DOHH2 (cell line): Measurements from ENCODE around the gene FCN1.

Source experiments
- H3F3A ChIP-seq: fragments of 200-600 bp; sonication (generic), shearing (Covaris generic); 2 replicates; pipeline ENCODE4 v1.6.0; 2016; ENCODE audit warnings: antibody characterized with exemption, mild to moderate bottlenecking; ENCODE audit not compliant: control insufficient read depth, insufficient read depth
- H3K27ac ChIP-seq: fragments of 200-600 bp; sonication (generic); 2 replicates; pipeline ENCODE4 v1.5.1; 2014; ENCODE audit warnings: low read depth, mild to moderate bottlenecking, low read length, moderate library complexity
- H3K27me3 ChIP-seq: fragments of 200-600 bp; sonication (generic); 2 replicates; pipeline ENCODE4 v1.6.1; 2014; ENCODE audit warnings: mild to moderate bottlenecking, low read length, mixed read lengths; ENCODE audit not compliant: control insufficient read depth
- H3K36me3 ChIP-seq: fragments of 200-600 bp; sonication (generic); 2 replicates; pipeline ENCODE4 v1.6.1; 2014; ENCODE audit warnings: mild to moderate bottlenecking, low read length, moderate library complexity, mixed read lengths; ENCODE audit not compliant: control insufficient read depth
- H3K4me1 ChIP-seq: fragments of 200-600 bp; sonication (generic); 2 replicates; pipeline ENCODE4 v1.6.1; 2014; ENCODE audit warnings: mild to moderate bottlenecking, low read length, mixed read lengths; ENCODE audit not compliant: control insufficient read depth
- H3K4me2 ChIP-seq: fragments of 200-600 bp; sonication (generic); 2 replicates; pipeline ENCODE4 v1.6.0; 2014; ENCODE audit warnings: mild to moderate bottlenecking, low read length, moderate library complexity
- H3K4me3 ChIP-seq: fragments of 200-600 bp; sonication (generic); 2 replicates; pipeline ENCODE4 v1.5.1; 2014; ENCODE audit warnings: mild to moderate bottlenecking, low read length, mixed read lengths
- H3K79me2 ChIP-seq: fragments of 200-600 bp; sonication (generic); 2 replicates; pipeline ENCODE4 v1.6.1; 2014; ENCODE audit warnings: mild to moderate bottlenecking, low read length, mixed read lengths; ENCODE audit not compliant: control insufficient read depth
- H3K9me2 ChIP-seq: fragments of 200-600 bp; sonication (generic); replicated peaks from 2 replicates; pipeline ENCODE4 v1.6.1; 2014; ENCODE audit warnings: mild to moderate bottlenecking, low read length, mixed read lengths; ENCODE audit not compliant: control insufficient read depth
- H3K9me3 ChIP-seq: fragments of 200-600 bp; sonication (generic); 2 replicates; pipeline ENCODE4 v1.6.1; 2014; ENCODE audit warnings: antibody characterized with exemption, low read length, mixed read lengths; ENCODE audit not compliant: control insufficient read depth, insufficient read depth
- H4K20me1 ChIP-seq: fragments of 200-600 bp; sonication (generic); 2 replicates; pipeline ENCODE4 v1.6.0; 2014; ENCODE audit warnings: low read depth, mild to moderate bottlenecking, antibody characterized with exemption, low read length, moderate library complexity; ENCODE audit not compliant: control insufficient read depth, insufficient read depth
- EZH2phosphoT487 ChIP-seq: fragments of 200-600 bp; sonication (generic); IDR thresholded peaks from 2 replicates; pipeline ENCODE4 v1.6.1; 2017; ENCODE audit warnings: borderline replicate concordance, mild to moderate bottlenecking, antibody characterized with exemption, low read length, moderate library complexity, mixed read lengths
- TF ChIP-seq, protein P1 (sequence below): fragments of 200-600 bp; sonication (generic); IDR thresholded peaks from one replicate; pipeline ENCODE4 v1.5.1; 2014; ENCODE audit warnings: antibody characterized with exemption, mild to moderate bottlenecking, low read depth, low read length; ENCODE audit not compliant: poor library complexity, severe bottlenecking

The FCN1 gene

GRCh38 chr9:134913041-134913712 lies 4.5 kb downstream of the FCN1 start:
- H3K4me2 ChIP-seq: no peak overlapping the region
- H3K27me3 ChIP-seq: no peaks in the 10 kb centered on the region
- no peaks in the 10 kb centered on the region for H3F3A ChIP-seq
- TF ChIP-seq, protein P1, sequence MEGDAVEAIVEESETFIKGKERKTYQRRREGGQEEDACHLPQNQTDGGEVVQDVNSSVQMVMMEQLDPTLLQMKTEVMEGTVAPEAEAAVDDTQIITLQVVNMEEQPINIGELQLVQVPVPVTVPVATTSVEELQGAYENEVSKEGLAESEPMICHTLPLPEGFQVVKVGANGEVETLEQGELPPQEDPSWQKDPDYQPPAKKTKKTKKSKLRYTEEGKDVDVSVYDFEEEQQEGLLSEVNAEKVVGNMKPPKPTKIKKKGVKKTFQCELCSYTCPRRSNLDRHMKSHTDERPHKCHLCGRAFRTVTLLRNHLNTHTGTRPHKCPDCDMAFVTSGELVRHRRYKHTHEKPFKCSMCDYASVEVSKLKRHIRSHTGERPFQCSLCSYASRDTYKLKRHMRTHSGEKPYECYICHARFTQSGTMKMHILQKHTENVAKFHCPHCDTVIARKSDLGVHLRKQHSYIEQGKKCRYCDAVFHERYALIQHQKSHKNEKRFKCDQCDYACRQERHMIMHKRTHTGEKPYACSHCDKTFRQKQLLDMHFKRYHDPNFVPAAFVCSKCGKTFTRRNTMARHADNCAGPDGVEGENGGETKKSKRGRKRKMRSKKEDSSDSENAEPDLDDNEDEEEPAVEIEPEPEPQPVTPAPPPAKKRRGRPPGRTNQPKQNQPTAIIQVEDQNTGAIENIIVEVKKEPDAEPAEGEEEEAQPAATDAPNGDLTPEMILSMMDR: no peak
- no peak for TF ChIP-seq EZH2phosphoT487
- no peaks in the 10 kb centered on the region for H3K36me3 ChIP-seq
- H4K20me1 ChIP-seq: no peaks in the 10 kb centered on the region
- H3K9me2 ChIP-seq: no peaks in the 10 kb centered on the region
- H3K4me1 ChIP-seq: no peaks in the 10 kb centered on the region
- no peak overlapping the region for H3K27ac ChIP-seq
- no peak overlapping the region for H3K4me3 ChIP-seq
- no peaks in the 10 kb centered on the region for H3K79me2 ChIP-seq
- no peaks in the 10 kb centered on the region for H3K9me3 ChIP-seq

- H3K4me3 ChIP-seq: no peak overlapping the region
- no peaks in the 10 kb centered on the region for H3K9me2 ChIP-seq
- no peaks in the 10 kb centered on the region for H3F3A ChIP-seq
- no peak for TF ChIP-seq EZH2phosphoT487
- TF ChIP-seq, protein P1: no peak
- H3K36me3 ChIP-seq: no peaks in the 10 kb centered on the region
- H3K79me2 ChIP-seq: no peaks in the 10 kb centered on the region
- H4K20me1 ChIP-seq: no peaks in the 10 kb centered on the region
- no peak overlapping the region for H3K4me2 ChIP-seq
- no peak overlapping the region for H3K27ac ChIP-seq
- no peaks in the 10 kb centered on the region for H3K4me1 ChIP-seq
- no peaks in the 10 kb centered on the region for H3K27me3 ChIP-seq
- H3K9me3 ChIP-seq: no peaks in the 10 kb centered on the region
Observed at GRCh38 chr9:134912126-134912840, 5.4 kb downstream of the FCN1 start.

GRCh38 chr9:134909511-134910481 lies 7.9 kb downstream of the FCN1 start:
- Histone ChIP-seq H3K27ac (no peak overlapping the region), H3K27me3 (no peaks in the 10 kb centered on the region), H3K4me1 (no peaks in the 10 kb centered on the region), H3K79me2 (no peaks in the 10 kb centered on the region), H4K20me1 (no peaks in the 10 kb centered on the region), H3K9me3 (no peaks in the 10 kb centered on the region), H3F3A (no peaks in the 10 kb centered on the region), H3K4me2 (no peak overlapping the region), H3K36me3 (no peaks in the 10 kb centered on the region), H3K9me2 (no peaks in the 10 kb centered on the region), H3K4me3 (no peak overlapping the region)
- TF ChIP-seq EZH2phosphoT487: no peak
- TF ChIP-seq, protein P1: no peak
